ENCODE measurements around the gene PCDHA9.
"Not testable (repeated sequence)": the region's sequence is repeated elsewhere in the genome, so short reads cannot be mapped to it uniquely, and the experiment has no call there.

Gene PCDHA9

GRCh38 chr5:140848139-140849102 is at the start of gene PCDHA9:
TSS of gene PCDHA9 (plus strand) at chr5:140848382. CDS start at chr5:140848496, 114 bp downstream.
- H2AFZ ChIP-seq (ENCODE audit: low read depth, low read length); H3K4me3 ChIP-seq (ENCODE audit: low read length); H3K4me1 ChIP-seq (ENCODE audit: insufficient read depth, low read length): not testable (repeated sequence)

GRCh38 chr5:140800816-140801493 is 47.2 kb upstream of the PCDHA9 start, which contains the start of gene PCDHA3:
TSS of gene PCDHA3 (plus strand) at chr5:140801057.
- H2AFZ ChIP-seq (ENCODE audit: low read depth, low read length), result no peak within 1 kb of the TSS
- no peaks in the 10 kb centered on the region for H3K4me1 ChIP-seq (ENCODE audit: insufficient read depth, low read length)
- H3K9me3 ChIP-seq (ENCODE audit: low read length), result peaks cover 36% of the 10 kb centered on the region
- no peak within 1 kb of the TSS for H3K4me3 ChIP-seq (ENCODE audit: low read length)
- H3K36me3 ChIP-seq (ENCODE audit: insufficient read depth, low read length), result peaks cover 4% of the 10 kb centered on the region
- no peaks in the 10 kb centered on the region for H3K27me3 ChIP-seq (ENCODE audit: insufficient read depth, low read length)

More at GRCh38 chr5:140848139-140849102, at the start of gene PCDHA9:
- H3K36me3 ChIP-seq (ENCODE audit: insufficient read depth, low read length); H3K27me3 ChIP-seq (ENCODE audit: insufficient read depth, low read length): not testable (repeated sequence)
- peaks cover 18% of the 10 kb centered on the region for H3K9me3 ChIP-seq (ENCODE audit: low read length)

- Histone ChIP-seq H3K4me1 (ENCODE audit: insufficient read depth, low read length) (no peaks in the 10 kb centered on the region), H3K36me3 (ENCODE audit: insufficient read depth, low read length) (peaks cover 4% of the 10 kb centered on the region), H3K4me3 (ENCODE audit: low read length) (no peak overlapping the region), H3K27me3 (ENCODE audit: insufficient read depth, low read length) (no peaks in the 10 kb centered on the region), H2AFZ (ENCODE audit: low read depth, low read length) (no peak overlapping the region), H3K9me3 (ENCODE audit: low read length) (peaks cover 32% of the 10 kb centered on the region)
Observed at GRCh38 chr5:140801494-140801841, 46.7 kb upstream of the PCDHA9 start.

GRCh38 chr5:140802381-140802780 is 45.8 kb upstream of the PCDHA9 start:
- not testable (repeated sequence) for H3K4me3 ChIP-seq (ENCODE audit: low read length); H3K4me1 ChIP-seq (ENCODE audit: insufficient read depth, low read length); H3K36me3 ChIP-seq (ENCODE audit: insufficient read depth, low read length); H2AFZ ChIP-seq (ENCODE audit: low read depth, low read length); H3K27me3 ChIP-seq (ENCODE audit: insufficient read depth, low read length)
- H3K9me3 ChIP-seq (ENCODE audit: low read length), result peaks cover 27% of the 10 kb centered on the region

- peaks cover 4% of the 10 kb centered on the region for H3K36me3 ChIP-seq (ENCODE audit: insufficient read depth, low read length)
Observed at GRCh38 chr5:140802781-140803271, 45.4 kb upstream of the PCDHA9 start.

GRCh38 chr5:140806834-140807775 is 41.1 kb upstream of the PCDHA9 start, which contains the start of gene PCDHA4:
TSS of gene PCDHA4 (plus strand) at chr5:140807068.
- Histone ChIP-seq H3K36me3 (ENCODE audit: insufficient read depth, low read length) (peaks cover 15% of the 10 kb centered on the region), H2AFZ (ENCODE audit: low read depth, low read length) (peak within 1 kb of the TSS; percentile 88), H3K4me3 (ENCODE audit: low read length) (peak within 1 kb of the TSS; percentile 90), H3K9me3 (ENCODE audit: low read length) (peaks cover 30% of the 10 kb centered on the region), H3K4me1 (ENCODE audit: insufficient read depth, low read length) (peaks cover 2% of the 10 kb centered on the region), H3K27me3 (ENCODE audit: insufficient read depth, low read length) (no peaks in the 10 kb centered on the region)

More at GRCh38 chr5:140802781-140803271, 45.4 kb upstream of the PCDHA9 start:
- H3K27me3 ChIP-seq (ENCODE audit: insufficient read depth, low read length), result no peaks in the 10 kb centered on the region
- no peak overlapping the region for H2AFZ ChIP-seq (ENCODE audit: low read depth, low read length)
- H3K4me3 ChIP-seq (ENCODE audit: low read length), result no peak overlapping the region
- no peaks in the 10 kb centered on the region for H3K4me1 ChIP-seq (ENCODE audit: insufficient read depth, low read length)
- H3K9me3 ChIP-seq (ENCODE audit: low read length), result peaks cover 27% of the 10 kb centered on the region

GRCh38 chr5:140808241-140808888 is 39.8 kb upstream of the PCDHA9 start:
- Histone ChIP-seq H3K4me3 (ENCODE audit: low read length) (peak overlapping the region; percentile 90), H3K36me3 (ENCODE audit: insufficient read depth, low read length) (peaks cover 15% of the 10 kb centered on the region), H3K9me3 (ENCODE audit: low read length) (peaks cover 17% of the 10 kb centered on the region)
- H3K4me1 ChIP-seq (ENCODE audit: insufficient read depth, low read length); H3K27me3 ChIP-seq (ENCODE audit: insufficient read depth, low read length); H2AFZ ChIP-seq (ENCODE audit: low read depth, low read length): not testable (repeated sequence)

GRCh38 chr5:140808889-140809291 is 39.3 kb upstream of the PCDHA9 start:
- Histone ChIP-seq H2AFZ (ENCODE audit: low read depth, low read length) (no peak overlapping the region), H3K4me1 (ENCODE audit: insufficient read depth, low read length) (peaks cover 2% of the 10 kb centered on the region), H3K4me3 (ENCODE audit: low read length) (no peak overlapping the region), H3K27me3 (ENCODE audit: insufficient read depth, low read length) (no peaks in the 10 kb centered on the region), H3K36me3 (ENCODE audit: insufficient read depth, low read length) (peaks cover 16% of the 10 kb centered on the region), H3K9me3 (ENCODE audit: low read length) (peaks cover 20% of the 10 kb centered on the region)

GRCh38 chr5:140821375-140822280 is 26.6 kb upstream of the PCDHA9 start, which contains the start of gene PCDHA5:
TSS of gene PCDHA5 (plus strand) at chr5:140821613.
- Histone ChIP-seq H3K27me3 (ENCODE audit: insufficient read depth, low read length) (no peaks in the 10 kb centered on the region), H3K9me3 (ENCODE audit: low read length) (peaks cover 34% of the 10 kb centered on the region), H3K4me3 (ENCODE audit: low read length) (no peak within 1 kb of the TSS)

GRCh38 chr5:140822281-140822629 is 25.9 kb upstream of the PCDHA9 start:
- no peaks in the 10 kb centered on the region for H3K27me3 ChIP-seq (ENCODE audit: insufficient read depth, low read length)
- no peaks in the 10 kb centered on the region for H3K4me1 ChIP-seq (ENCODE audit: insufficient read depth, low read length)
- no peak overlapping the region for H3K4me3 ChIP-seq (ENCODE audit: low read length)
- H3K36me3 ChIP-seq (ENCODE audit: insufficient read depth, low read length), result peaks cover 29% of the 10 kb centered on the region
- H2AFZ ChIP-seq (ENCODE audit: low read depth, low read length), result no peak overlapping the region
- H3K9me3 ChIP-seq (ENCODE audit: low read length), result peaks cover 28% of the 10 kb centered on the region

More at GRCh38 chr5:140821375-140822280, 26.6 kb upstream of the PCDHA9 start, which contains the start of gene PCDHA5:
- Histone ChIP-seq H3K4me1 (ENCODE audit: insufficient read depth, low read length) (no peaks in the 10 kb centered on the region), H3K36me3 (ENCODE audit: insufficient read depth, low read length) (peaks cover 34% of the 10 kb centered on the region), H2AFZ (ENCODE audit: low read depth, low read length) (no peak within 1 kb of the TSS)

- not testable (repeated sequence) for H3K4me3 ChIP-seq (ENCODE audit: low read length); H3K4me1 ChIP-seq (ENCODE audit: insufficient read depth, low read length); H2AFZ ChIP-seq (ENCODE audit: low read depth, low read length); H3K27me3 ChIP-seq (ENCODE audit: insufficient read depth, low read length)
- peaks cover 26% of the 10 kb centered on the region for H3K36me3 ChIP-seq (ENCODE audit: insufficient read depth, low read length)
- peaks cover 28% of the 10 kb centered on the region for H3K9me3 ChIP-seq (ENCODE audit: low read length)
Observed at GRCh38 chr5:140822969-140823368, 25.2 kb upstream of the PCDHA9 start.

Data from neuron (in vitro differentiated cells).